C4-2B (cell line): ENCODE results near the gene PCDHGA6.

Experiments used
- CTCF ChIP-seq: fragments of 450-650 bp; conservative IDR thresholded peaks from 2 replicates; pipeline ENCODE4 v1.5.1; 2017; ENCODE audit warnings: mild to moderate bottlenecking
- ZFX ChIP-seq: fragments of 450-650 bp; IDR thresholded peaks from 2 replicates; pipeline ENCODE4 v1.6.1; 2017

GRCh38 chr5:141360685-141361084 is 13.0 kb upstream of the PCDHGA6 start:
- TF ChIP-seq CTCF = no peak
- TF ChIP-seq ZFX = no peak
